Calu3 (cell line): Measurements from ENCODE around the gene CCDC167. TPM values are rescaled to one million over a fixed set of nuclear protein-coding genes. Genes with fewer than 3 reads are reported as not detected.

ENCODE experiments used
- BruUV-seq: library from RNA; stranded (reverse); fragments of 400-500 nt; replicated peaks from 2 replicates; lab custom pipeline; 2021; lab: Mats Ljungman, UMichigan
- CTCF ChIA-PET: fragments of 300-600 bp; sonication (Branson Sonifier 250); formaldehyde crosslinking; loops from one replicate; lab custom pipeline; 2022; ENCODE audit warnings: antibody characterized with exemption; lab: Charles Lee
- DNase-seq: peaks from one replicate; pipeline ENCODE4 v3.0.0; 2022
- H3K27ac Mint-ChIP-seq: one replicate; pipeline ENCODE4 v1.8.0; 2022; ENCODE audit warnings: mixed read lengths; ENCODE audit not compliant: unreplicated experiment
- H3K27me3 Mint-ChIP-seq: one replicate; pipeline ENCODE4 v1.8.0; 2022; ENCODE audit warnings: mixed read lengths; ENCODE audit not compliant: unreplicated experiment
- H3K36me3 Mint-ChIP-seq: one replicate; pipeline ENCODE4 v1.8.0; 2022; ENCODE audit warnings: mild to moderate bottlenecking, moderate library complexity, mixed read lengths; ENCODE audit not compliant: insufficient read depth, unreplicated experiment
- H3K4me1 Mint-ChIP-seq: one replicate; pipeline ENCODE4 v1.8.0; 2022; ENCODE audit warnings: mild to moderate bottlenecking, low read depth, mixed read lengths; ENCODE audit not compliant: unreplicated experiment
- H3K4me3 Mint-ChIP-seq: one replicate; pipeline ENCODE4 v1.8.0; 2022; ENCODE audit warnings: mild to moderate bottlenecking, low read depth, moderate library complexity, mixed read lengths; ENCODE audit not compliant: unreplicated experiment
- H3K9me3 Mint-ChIP-seq: one replicate; pipeline ENCODE4 v1.8.0; 2022; ENCODE audit warnings: low read depth, mixed read lengths; ENCODE audit not compliant: unreplicated experiment
- CTCF ChIP-seq: fragments of 200-600 bp; IDR thresholded peaks from one replicate; pipeline ENCODE4 v1.8.0; 2022; ENCODE audit warnings: antibody characterized with exemption; ENCODE audit not compliant: unreplicated experiment
- intact Hi-C: fragments of 100-400 bp; cut with micrococcal nuclease; formaldehyde crosslinking; loops from one replicate; pipeline ENCODE4 v1.10.0; 2022; ENCODE audit not compliant: unreplicated experiment
- total RNA-seq: library from RNA; stranded (reverse); gene quantifications from 2 replicates; pipeline ENCODE4 v1.2.3, GENCODE V29; 2022

The CCDC167 gene
- total RNA-seq, 1 experiment from 2014 or later, result 40.2 TPM

- Mint-ChIP-seq H3K4me1 (no peaks in the 10 kb centered on the region), H3K9me3 (no peaks in the 10 kb centered on the region), H3K36me3 (peaks cover 21% of the 10 kb centered on the region), H3K4me3 (no peak overlapping the region), H3K27me3 (no peaks in the 10 kb centered on the region), H3K27ac (no peak overlapping the region)
- DNase-seq, result no peak
- BruUV-seq, result no TSS peak
- intact Hi-C loops, result loop anchor here (5.0 kb wide), 1 partner anchor 210 kb away; no protein-coding TSS in a partner anchor
- no peak for TF ChIP-seq CTCF
- CTCF ChIA-PET, result no interaction called here
These were observed 17.7 kb downstream of the CCDC167 start for GRCh38 chr6:37481711-37482605.

GRCh38 chr6:37480951-37481534, 18.6 kb downstream of the CCDC167 start:
- CTCF ChIA-PET, result interaction anchor here (0.5 kb wide), 1 partner anchor 212 kb away, joined by 3 read pairs; no protein-coding TSS in a partner anchor
- intact Hi-C loops, result loop anchor here (5.0 kb wide), 1 partner anchor 211 kb away; no protein-coding TSS in a partner anchor
- Mint-ChIP-seq H3K9me3 (no peaks in the 10 kb centered on the region), H3K4me3 (no peak overlapping the region), H3K27ac (no peak overlapping the region), H3K27me3 (no peaks in the 10 kb centered on the region), H3K36me3 (peaks cover 21% of the 10 kb centered on the region), H3K4me1 (no peaks in the 10 kb centered on the region)
- BruUV-seq, result no TSS peak
- TF ChIP-seq CTCF, result no peak
- no peak for DNase-seq

- CTCF ChIA-PET, result no interaction called here
- TF ChIP-seq CTCF, result no peak
- Mint-ChIP-seq H3K27me3 (no peaks in the 10 kb centered on the region), H3K27ac (no peak overlapping the region), H3K4me1 (no peaks in the 10 kb centered on the region), H3K4me3 (no peak overlapping the region), H3K36me3 (peaks cover 26% of the 10 kb centered on the region), H3K9me3 (no peaks in the 10 kb centered on the region)
- intact Hi-C loops, result loop anchor here (5.0 kb wide), 1 partner anchor 212 kb away; no protein-coding TSS in a partner anchor
- BruUV-seq, result no TSS peak
- DNase-seq, result no peak
These were observed 19.5 kb downstream of the CCDC167 start for GRCh38 chr6:37480118-37480736.

GRCh38 chr6:37479266-37479854, 20.3 kb downstream of the CCDC167 start:
- CTCF ChIA-PET, result no interaction called here
- Mint-ChIP-seq H3K4me1 (no peaks in the 10 kb centered on the region), H3K27me3 (no peaks in the 10 kb centered on the region), H3K4me3 (no peak overlapping the region), H3K36me3 (peaks cover 26% of the 10 kb centered on the region), H3K27ac (no peak overlapping the region), H3K9me3 (no peaks in the 10 kb centered on the region)
- intact Hi-C loops, result no loop called here
- no peak for DNase-seq
- TF ChIP-seq CTCF, result no peak
- no TSS peak for BruUV-seq
